GM12878 (cell line): ENCODE results near the gene NFYA. TPM values are rescaled to one million over a fixed set of nuclear protein-coding genes. Genes with fewer than 3 reads are reported as not detected.

Experiments
- ATAC-seq: fragments of 200-7000 bp; cut with Tn5 transposase; 3 replicates; pipeline ENCODE4 v1.9.1; 2020; ENCODE audit warnings: mild to moderate bottlenecking, moderate library complexity
- BruUV-seq: library from RNA; stranded (reverse); fragments of 400-500 nt; replicated peaks from 2 replicates; lab custom pipeline; 2021; lab: Mats Ljungman, UMichigan
- CTCF ChIA-PET: fragments of 300-600 bp; sonication (Branson Sonifier 250); formaldehyde crosslinking; extraction: SDS; loops from one replicate; lab custom pipeline; 2021; ENCODE audit warnings: inconsistent platforms; lab: Yijun Ruan, JAX
- POLR2A ChIA-PET: fragments of 350-600 bp; formaldehyde crosslinking; extraction: SDS; loops from one replicate; lab custom pipeline; 2021; ENCODE audit warnings: inconsistent platforms; lab: Charles Lee
- RAD21 ChIA-PET: fragments of 300-600 bp; sonication (Branson Sonifier 250); formaldehyde crosslinking; loops from one replicate; lab custom pipeline; 2023; ENCODE audit warnings: antibody characterized with exemption; ENCODE audit not compliant: unreplicated experiment; lab: Charles Lee
- SMC1A ChIA-PET: fragments of 300-600 bp; sonication (Branson Sonifier 250); formaldehyde crosslinking; loops from one replicate; lab custom pipeline; 2023; ENCODE audit not compliant: unreplicated experiment, uncharacterized antibody; lab: Charles Lee
- DNase-seq: peaks from one replicate; pipeline ENCODE4 v3.0.0-alpha.2; 2011; ENCODE audit warnings: low read depth, low spot score
- FAIRE-seq: peaks from 3 replicates; lab custom pipeline; 2011; peaks lifted over from hg19 to GRCh38; lab: Jason Lieb, UNC
- H2AFZ ChIP-seq: 2 replicates; pipeline ENCODE4 v1.6.0; 2011; ENCODE audit warnings: low read depth, low read length, control low read depth; ENCODE audit not compliant: control insufficient read depth
- H3K27ac ChIP-seq: 2 replicates; pipeline ENCODE4 v1.5.1; 2011; ENCODE audit warnings: control low read depth; ENCODE audit not compliant: control insufficient read depth, insufficient read depth
- H3K27me3 ChIP-seq, 2 experiments: replicated peaks in 1 of 2; 2 replicates each; pipeline versions ENCODE4 v1.6.0 to v1.6.1; 2011; ENCODE audit warnings: low read length in 1 of 2; ENCODE audit not compliant: control insufficient read depth in 2 of 2, insufficient read depth in 2 of 2
- H3K36me3 ChIP-seq, 2 experiments: 2 replicates each; pipeline ENCODE4 v1.5.1; 2011; ENCODE audit warnings: low read length in 1 of 2; ENCODE audit not compliant: control insufficient read depth in 2 of 2, insufficient read depth in 2 of 2
- H3K4me1 ChIP-seq: 2 replicates; pipeline ENCODE4 v1.6.1; 2011; ENCODE audit warnings: mild to moderate bottlenecking, low read length, moderate library complexity, mixed read lengths; ENCODE audit not compliant: control insufficient read depth, insufficient read depth
- H3K4me2 ChIP-seq: 2 replicates; pipeline ENCODE4 v1.6.0; 2011; ENCODE audit warnings: control low read depth; ENCODE audit not compliant: control insufficient read depth, insufficient read depth
- H3K4me3 ChIP-seq: fragments of 200-600 bp; sonication (generic); 2 replicates; pipeline ENCODE4 v1.5.1; 2016
- H3K79me2 ChIP-seq: 2 replicates; pipeline ENCODE4 v1.6.0; 2011; ENCODE audit warnings: low read length; ENCODE audit not compliant: control insufficient read depth, insufficient read depth
- H3K9ac ChIP-seq: 2 replicates; pipeline ENCODE4 v1.8.0; 2011; ENCODE audit warnings: low read length, control low read depth, mixed read lengths; ENCODE audit not compliant: control insufficient read depth, insufficient read depth
- H3K9me3 ChIP-seq: replicated peaks from 3 replicates; pipeline ENCODE4 v1.5.1; 2011; ENCODE audit warnings: mild to moderate bottlenecking, low read length; ENCODE audit not compliant: control insufficient read depth, insufficient read depth
- H4K20me1 ChIP-seq: 2 replicates; pipeline ENCODE4 v1.6.0; 2011; ENCODE audit not compliant: control insufficient read depth, insufficient read depth
- CBX3 ChIP-seq: fragments of 200-600 bp; sonication (generic); IDR thresholded peaks from 2 replicates; pipeline ENCODE4 v1.6.1; 2016; ENCODE audit warnings: low read depth, borderline replicate concordance
- CHD4 ChIP-seq: fragments of 200-600 bp; sonication (generic); IDR thresholded peaks from 2 replicates; pipeline ENCODE4 v1.6.1; 2016; ENCODE audit warnings: mild to moderate bottlenecking
- EP300 ChIP-seq, 2 experiments: fragments of 150-350 bp in 1 of 2; IDR thresholded peaks; 2 replicates each; pipeline ENCODE4 v1.6.1; 2011 to 2012; ENCODE audit warnings: low read depth in 2 of 2, low read length in 2 of 2, borderline replicate concordance in 1 of 2, improper control_type of control experiment in 1 of 2, inconsistent platforms in 1 of 2; ENCODE audit not compliant: control insufficient read depth in 1 of 2
- LARP7 ChIP-seq: fragments of 450-650 bp; IDR thresholded peaks from 2 replicates; pipeline ENCODE4 v1.6.1; 2017; ENCODE audit warnings: mild to moderate bottlenecking
- MXI1 ChIP-seq: fragments of 150-350 bp; IDR thresholded peaks from 2 replicates; pipeline ENCODE4 v1.6.1; 2011; ENCODE audit warnings: low read depth, mild to moderate bottlenecking, inconsistent platforms, low read length, improper control_type of control experiment
- NFIC ChIP-seq: IDR thresholded peaks from 2 replicates; pipeline ENCODE4 v1.6.1; 2012; ENCODE audit warnings: low read depth, mild to moderate bottlenecking, inconsistent platforms, low read length, moderate library complexity
- NFYB ChIP-seq: IDR thresholded peaks from 2 replicates; pipeline ENCODE4 v1.6.1; 2011; ENCODE audit warnings: low read depth, mild to moderate bottlenecking, low read length, improper control_type of control experiment, moderate library complexity; ENCODE audit not compliant: insufficient read depth
- PAX8 ChIP-seq: fragments of 450-650 bp; IDR thresholded peaks from 2 replicates; pipeline ENCODE4 v1.6.1; 2017; ENCODE audit warnings: mild to moderate bottlenecking, moderate library complexity
- POLR2A ChIP-seq: IDR thresholded peaks from 2 replicates; pipeline ENCODE4 v1.6.1; 2011; ENCODE audit warnings: low read depth, mild to moderate bottlenecking, low read length
- REST ChIP-seq: IDR thresholded peaks from 2 replicates; pipeline ENCODE4 v1.6.1; 2012; ENCODE audit warnings: mild to moderate bottlenecking, low read depth, low read length
- TARDBP ChIP-seq: IDR thresholded peaks from 2 replicates; pipeline ENCODE4 v1.6.1; 2016; ENCODE audit warnings: borderline replicate concordance
- ZNF274 ChIP-seq: IDR thresholded peaks from one replicate; pipeline ENCODE4 v1.8.0; 2011; ENCODE audit not compliant: insufficient read length, insufficient read depth
- WGBS: methylation state at CpG from one replicate; pipeline ENCODE4 v1.1.6; 2016; ENCODE audit warnings: low lambda C conversion rate; ENCODE audit not compliant: insufficient replicate concordance, insufficient coverage; ENCODE audit errors: missing lambda C conversion rate; 5-methylcytosine and 5-hydroxymethylcytosine counted together
- in situ Hi-C: fragments of 300-500 bp; cut with MboI; formaldehyde crosslinking; loops from 9 replicates; pipeline ENCODE4 v1.14.3; 2018; ENCODE audit warnings: mixed read lengths
- intact Hi-C: fragments of 100-400 bp; cut with micrococcal nuclease; formaldehyde crosslinking; loops from one replicate; pipeline ENCODE4 v1.14.2; 2022; ENCODE audit not compliant: unreplicated experiment
- polyA plus RNA-seq, 11 experiments: library from polyadenylated mRNA; depleted of rRNA in 4 of 11; unstranded in 6 of 11; stranded (reverse) in 5 of 11; fragments of >200 nt; fragmentation: Nextera tagmentation in 4 of 11; fragmentation: Illumina TruSeq in 1 of 11; extraction: Ambion mirVana in 4 of 11; extraction: Trizol in 1 of 11; gene quantifications; 1 replicate in 1 of 11; 2 replicates in 10 of 11; pipeline versions ENCODE4 v1.2.1 to v1.2.3, GENCODE V29; 2011 to 2016; ENCODE audit warnings: inconsistent platforms in 2 of 11, missing spikeins in 2 of 11, low read depth in 1 of 11
- total RNA-seq, 4 experiments: library from RNA; depleted of rRNA in 3 of 4; stranded (reverse); fragments of >200 nt in 3 of 4; fragmentation: Illumina TruSeq in 1 of 4; extraction: Trizol in 1 of 4; gene quantifications; 2 replicates each; pipeline versions ENCODE4 v1.2.1 to v1.2.3, GENCODE V29; 2013 to 2021
- TF ChIP-seq, protein P1 (sequence below): fragments of 450-650 bp; formaldehyde crosslinking; IDR thresholded peaks from 2 replicates; pipeline ENCODE4 v1.5.0; 2022; ENCODE audit warnings: mild to moderate bottlenecking, missing genetic modification characterization

The NFYA gene
- total and polyA plus RNA-seq, 10 of the 15 experiments (the other 5 are each of a cell fraction or from before 2014, with no cell fraction given) = 6.4 to 36.5 (median 19.1) TPM

GRCh38 chr6:41056768-41057490 is 15.8 kb upstream of the NFYA start:
- intact Hi-C loops = no loop called here
- RAD21 ChIA-PET = no interaction called here
- Histone ChIP-seq H4K20me1 (no peaks in the 10 kb centered on the region), H3K9ac (no peak overlapping the region), H3K79me2 (no peaks in the 10 kb centered on the region), H3K36me3 (no peaks in the 10 kb centered on the region; a peak in 2 of 4 replicates), H3K27me3 (no peaks in the 10 kb centered on the region), H3K27ac (no peak overlapping the region), H2AFZ (no peak overlapping the region), H3K9me3 (no peaks in the 10 kb centered on the region), H3K4me1 (no peaks in the 10 kb centered on the region), H3K4me2 (no peak overlapping the region), H3K4me3 (no peak overlapping the region)
- CTCF ChIA-PET = interaction anchor here (0.8 to 2.5 kb wide), 6 partner anchors 9 to 60 kb away, joined by 3 to 17 read pairs (median 6); partner anchors contain the start of gene UNC5CL
- SMC1A ChIA-PET = interaction anchor here (1.2 to 1.4 kb wide), 4 partner anchors 10 to 125 kb away, joined by 3 to 4 read pairs (median 3); partner anchors contain the start of genes NFYA and OARD1
- WGBS = 84% methylated on average over 6 of the region's 6 CpGs
- BruUV-seq = no TSS peak
- no peak for DNase-seq
- FAIRE-seq = no peak
- POLR2A ChIA-PET = interaction anchor here (1.1 to 1.2 kb wide), 2 partner anchors 12 to 16 kb away, joined by 3 read pairs; no protein-coding TSS in a partner anchor
- ATAC-seq = no peak
- TF ChIP-seq REST (no peak), CHD4 (no peak), NFIC (no peak), POLR2A (no peak), PAX8 (no peak), NFYB (no peak), EP300 (IDR thresholded peaks at IDR 0.05; ENCODE audit: borderline replicate concordance in 1 of 2, control insufficient read depth in 1 of 2, low read depth in 2 of 2, low read length in 2 of 2) (no peak), TARDBP (no peak), ZNF274 (no peak), MXI1 (no peak), CBX3 (no peak), LARP7 (no peak)
- TF ChIP-seq, protein P1, sequence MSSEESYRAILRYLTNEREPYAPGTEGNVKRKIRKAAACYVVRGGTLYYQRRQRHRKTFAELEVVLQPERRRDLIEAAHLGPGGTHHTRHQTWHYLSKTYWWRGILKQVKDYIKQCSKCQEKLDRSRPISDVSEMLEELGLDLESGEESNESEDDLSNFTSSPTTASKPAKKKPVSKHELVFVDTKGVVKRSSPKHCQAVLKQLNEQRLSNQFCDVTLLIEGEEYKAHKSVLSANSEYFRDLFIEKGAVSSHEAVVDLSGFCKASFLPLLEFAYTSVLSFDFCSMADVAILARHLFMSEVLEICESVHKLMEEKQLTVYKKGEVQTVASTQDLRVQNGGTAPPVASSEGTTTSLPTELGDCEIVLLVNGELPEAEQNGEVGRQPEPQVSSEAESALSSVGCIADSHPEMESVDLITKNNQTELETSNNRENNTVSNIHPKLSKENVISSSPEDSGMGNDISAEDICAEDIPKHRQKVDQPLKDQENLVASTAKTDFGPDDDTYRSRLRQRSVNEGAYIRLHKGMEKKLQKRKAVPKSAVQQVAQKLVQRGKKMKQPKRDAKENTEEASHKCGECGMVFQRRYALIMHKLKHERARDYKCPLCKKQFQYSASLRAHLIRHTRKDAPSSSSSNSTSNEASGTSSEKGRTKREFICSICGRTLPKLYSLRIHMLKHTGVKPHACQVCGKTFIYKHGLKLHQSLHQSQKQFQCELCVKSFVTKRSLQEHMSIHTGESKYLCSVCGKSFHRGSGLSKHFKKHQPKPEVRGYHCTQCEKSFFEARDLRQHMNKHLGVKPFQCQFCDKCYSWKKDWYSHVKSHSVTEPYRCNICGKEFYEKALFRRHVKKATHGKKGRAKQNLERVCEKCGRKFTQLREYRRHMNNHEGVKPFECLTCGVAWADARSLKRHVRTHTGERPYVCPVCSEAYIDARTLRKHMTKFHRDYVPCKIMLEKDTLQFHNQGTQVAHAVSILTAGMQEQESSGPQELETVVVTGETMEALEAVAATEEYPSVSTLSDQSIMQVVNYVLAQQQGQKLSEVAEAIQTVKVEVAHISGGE = no peak
- TF ChIP-seq, all 136 proteins: peak for 0
- in situ Hi-C loops = no loop called here
